Placental pericyte (primary cell): ENCODE results near the gene FITM1. TPM values are rescaled to one million over a fixed set of nuclear protein-coding genes. Genes with fewer than 3 reads are reported as not detected.
A peak's percentile ranks its signal among the peaks of the same experiment; 100 is the strongest.

Experiments
- small RNA-seq: library from RNA; depleted of rRNA; stranded (forward); fragments of <200 nt; gene quantifications from one replicate; pipeline ENCODE3, GENCODE V24; 2012; ENCODE audit warnings: low replicate concordance
- total RNA-seq: library from RNA; depleted of rRNA; stranded (reverse); fragments of >200 nt; gene quantifications from 2 replicates; pipeline ENCODE4 v1.2.3, GENCODE V29; 2012

FITM1 gene
- total RNA-seq = 0.44 TPM in 1 of 2 replicates, not detected in the other

DNA sequence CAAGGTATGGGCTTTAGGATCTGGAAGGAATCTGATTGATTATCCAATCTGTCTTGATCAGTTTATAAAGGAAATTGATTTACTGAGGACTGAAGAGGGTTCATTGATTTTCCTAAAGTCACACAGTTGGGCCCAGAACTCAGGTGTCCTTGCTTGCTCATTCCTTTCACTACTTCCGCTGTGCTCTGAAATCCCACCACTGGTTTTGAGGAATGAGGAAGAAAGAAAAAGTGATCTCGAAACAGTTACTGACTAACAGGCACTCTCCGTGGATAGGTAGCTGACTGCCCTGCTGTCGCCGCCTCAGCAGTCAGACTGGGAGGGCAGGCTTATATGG, at the start of gene FITM1:
TSS of gene FITM1 (plus strand) at position 280 of the 337 bp plus-strand sequence. CDS start 905 bp downstream, outside the sequence.

GRCh38 chr14:24093901-24094840, 36.3 kb upstream of the FITM1 start, which contains the start of gene PCK2:
Gene PCK2 (plus strand): TSS chr14:24094311. CDS start chr14:24094406, 95 bp downstream.

GRCh38 chr14:24114532-24115421, 15.7 kb upstream of the FITM1 start, which contains the start of the genes DCAF11 and NRL:
Gene DCAF11 (plus strand): TSS chr14:24114777. CDS start chr14:24115595, 818 bp downstream.
Gene NRL (minus strand): TSS chr14:24114949. CDS start chr14:24082848, 32,101 bp downstream.

GRCh38 chr14:24135834-24136683, 5.6 kb downstream of the FITM1 start, which contains the start of gene PSME1:
Gene PSME1 (plus strand): TSS chr14:24136194. CDS start chr14:24136263, 69 bp downstream.

GRCh38 chr14:24141097-24141880, 10.8 kb downstream of the FITM1 start, which contains the start of gene EMC9:
Gene EMC9 (minus strand): TSS chr14:24141591. CDS start chr14:24141304, 287 bp downstream.

GRCh38 chr14:24146453-24146977, 16.1 kb downstream of the FITM1 start, which contains the start of gene PSME2:
Gene PSME2 (minus strand): TSS chr14:24146610. CDS start chr14:24146581, 29 bp downstream.

DNA sequence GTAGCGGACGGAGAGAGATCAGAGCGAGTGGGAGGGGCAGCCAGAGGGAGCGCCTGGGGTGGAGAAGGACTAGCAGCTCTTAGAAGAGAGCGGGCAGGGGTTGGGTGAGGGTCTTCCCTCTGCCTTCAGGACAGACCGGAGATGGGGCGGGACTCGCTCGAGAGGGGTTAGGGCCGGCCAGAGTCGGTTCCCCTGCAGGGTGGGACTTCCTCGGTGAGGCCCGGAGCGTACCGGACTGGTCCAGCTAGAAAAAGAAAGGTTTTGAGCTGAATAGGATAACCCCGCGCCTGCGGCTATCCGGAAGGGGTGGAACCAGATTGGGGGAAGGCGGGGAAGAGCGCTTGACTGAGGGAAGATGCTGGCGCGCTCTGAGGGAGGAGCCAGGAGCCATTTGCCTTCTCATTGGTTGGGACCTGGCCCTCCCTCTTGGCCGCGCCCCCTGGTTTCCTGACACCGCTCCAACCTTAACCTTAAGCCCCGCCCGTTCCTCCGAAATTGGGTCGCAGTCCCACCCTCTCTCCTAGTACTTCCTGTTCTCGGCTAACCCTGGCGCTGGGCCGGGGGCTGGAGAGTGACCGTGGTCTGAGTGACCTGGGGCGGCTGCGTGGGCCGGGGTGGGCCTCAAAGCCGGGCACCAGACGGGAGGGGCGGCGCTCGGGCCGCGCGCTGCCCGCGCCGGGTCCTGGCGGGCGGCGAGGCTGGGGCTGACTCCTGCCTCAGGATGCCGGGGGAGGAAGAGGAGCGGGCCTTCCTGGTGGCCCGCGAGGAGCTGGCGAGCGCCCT, 16.7 kb downstream of the FITM1 start, which contains the start of gene RNF31:
TSS of gene RNF31 (plus strand) at position 521 of the 783 bp plus-strand sequence. CDS start at position 722, 201 bp downstream.

GRCh38 chr14:24160850-24161804, 30.7 kb downstream of the FITM1 start, which contains the start of gene IRF9:
Gene IRF9 (plus strand): TSS chr14:24161265. CDS start chr14:24162145, 880 bp downstream.

GRCh38 chr14:24171422-24172260, 41.2 kb downstream of the FITM1 start, which contains the start of gene REC8:
Gene REC8 (plus strand): TSS chr14:24172080. CDS start chr14:24172553, 473 bp downstream.

Small RNA genes lying within 50 kb of the gene (small RNA-seq; reads per million reads assigned to genes)
- gene IPO4 (not detected), gene IRF9 (not detected), gene RNA5SP383 (0.46 reads per million, percentile 15 among the genes with 10 or more reads in this experiment)

Other genes starting within 250 kb of the FITM1 start
- 23.8 and 49.9 TPM in 2 replicates for gene DHRS4, start 176.9 kb upstream of the FITM1 start, total RNA-seq
- gene DHRS4L2, start 141.7 kb upstream of the FITM1 start, total RNA-seq = 3.3 and 9.6 TPM in 2 replicates
- gene CARMIL3, start 78.7 kb upstream of the FITM1 start, total RNA-seq = under 0.01 TPM in 1 of 2 replicates, not detected in the other
- under 0.01 TPM in 1 of 2 replicates, not detected in the other for gene CPNE6, start 59.1 kb upstream of the FITM1 start, total RNA-seq
- 10.3 and 48.8 TPM in 2 replicates for gene PCK2, start 36.3 kb upstream of the FITM1 start, total RNA-seq
- gene DCAF11, start 15.9 kb upstream of the FITM1 start, total RNA-seq = 42.9 and 54.3 TPM in 2 replicates
- gene NRL, start 15.7 kb upstream of the FITM1 start, total RNA-seq = 0.72 and 1.3 TPM in 2 replicates
- gene PSME1, start 5.5 kb downstream of the FITM1 start, total RNA-seq = 51.5 and 134 TPM in 2 replicates
- gene EMC9, start 10.9 kb downstream of the FITM1 start, total RNA-seq = 14.3 and 14.9 TPM in 2 replicates
- 71.8 and 89.9 TPM in 2 replicates for gene PSME2, start 16.0 kb downstream of the FITM1 start, total RNA-seq
- 57.8 and 65.3 TPM in 2 replicates for gene RNF31, start 16.8 kb downstream of the FITM1 start, total RNA-seq
- gene IRF9, start 30.6 kb downstream of the FITM1 start, total RNA-seq = 58.9 and 78.3 TPM in 2 replicates
- 4.6 and 5.2 TPM in 2 replicates for gene REC8, start 41.4 kb downstream of the FITM1 start, total RNA-seq
- 45.1 and 87.8 TPM in 2 replicates for gene IPO4, start 58.2 kb downstream of the FITM1 start, total RNA-seq
- 89.9 and 103 TPM in 2 replicates for gene TM9SF1, start 64.8 kb downstream of the FITM1 start, total RNA-seq
- 0.14 and 0.22 TPM in 2 replicates for gene TSSK4, start 75.0 kb downstream of the FITM1 start, total RNA-seq
- 21.9 and 50.8 TPM in 2 replicates for gene CHMP4A, start 82.8 kb downstream of the FITM1 start, total RNA-seq
- 9.9 and 11.6 TPM in 2 replicates for gene MDP1, start 85.4 kb downstream of the FITM1 start, total RNA-seq
- gene NEDD8, start 101.7 kb downstream of the FITM1 start, total RNA-seq = 86.8 and 89.3 TPM in 2 replicates
- gene GMPR2, start 102.3 kb downstream of the FITM1 start, total RNA-seq = 78.6 and 87.8 TPM in 2 replicates
- 46.6 and 73.7 TPM in 2 replicates for gene TINF2, start 112.0 kb downstream of the FITM1 start, total RNA-seq
- 1.5 and 3.4 TPM in 2 replicates for gene TGM1, start 132.5 kb downstream of the FITM1 start, total RNA-seq
- 37.9 and 45.2 TPM in 2 replicates for gene RABGGTA, start 140.9 kb downstream of the FITM1 start, total RNA-seq
- gene DHRS1, start 169.1 kb downstream of the FITM1 start, total RNA-seq = 12.7 and 23.0 TPM in 2 replicates
- gene NOP9, start 169.2 kb downstream of the FITM1 start, total RNA-seq = 15.5 and 39.7 TPM in 2 replicates
- 0.22 and 1.0 TPM in 2 replicates for gene CIDEB, start 177.3 kb downstream of the FITM1 start, total RNA-seq
- gene LTB4R2, start 179.5 kb downstream of the FITM1 start, total RNA-seq = 5.6 and 7.7 TPM in 2 replicates
- gene LTB4R, start 180.8 kb downstream of the FITM1 start, total RNA-seq = 0.88 and 1.0 TPM in 2 replicates
- gene ADCY4, start 204.4 kb downstream of the FITM1 start, total RNA-seq = 0.66 and 3.1 TPM in 2 replicates
- not detected in 2 replicates for gene RIPK3, start 209.3 kb downstream of the FITM1 start, total RNA-seq
- 35.7 and 57.7 TPM in 2 replicates for gene NFATC4, start 237.5 kb downstream of the FITM1 start, total RNA-seq